NT2/D1 (cell line): ENCODE measurements around the gene OR13J1.

Experiments
- DNase-seq: peaks from one replicate; pipeline ENCODE4 v3.0.0-alpha.2; 2011; ENCODE audit warnings: low read depth, low spot score
- H3K27me3 ChIP-seq: 2 replicates; pipeline ENCODE4 v1.6.0; 2011; ENCODE audit warnings: mild to moderate bottlenecking; ENCODE audit not compliant: insufficient read length, insufficient read depth
- H3K36me3 ChIP-seq: 2 replicates; pipeline ENCODE4 v1.6.1; 2011; ENCODE audit warnings: mild to moderate bottlenecking, low read length, mixed read lengths; ENCODE audit not compliant: insufficient read depth, insufficient read length
- H3K4me1 ChIP-seq: 2 replicates; pipeline ENCODE4 v1.5.1; 2011; ENCODE audit not compliant: insufficient read depth, insufficient read length
- H3K4me3 ChIP-seq: 2 replicates; pipeline ENCODE4 v1.5.1; 2011; ENCODE audit warnings: low read depth; ENCODE audit not compliant: insufficient read length
- H3K9ac ChIP-seq: 2 replicates; pipeline ENCODE4 v1.6.0; 2011; ENCODE audit warnings: low read depth; ENCODE audit not compliant: insufficient read length
- H3K9me3 ChIP-seq: 2 replicates; pipeline ENCODE4 v1.5.1; 2011; ENCODE audit warnings: mild to moderate bottlenecking, low read length; ENCODE audit not compliant: insufficient read depth
- SUZ12 ChIP-seq: IDR thresholded peaks from 2 replicates; pipeline ENCODE4 v1.6.1; 2011; ENCODE audit not compliant: insufficient read length, insufficient read depth; ENCODE audit errors: extremely low read depth
- YY1 ChIP-seq: IDR thresholded peaks from 2 replicates; pipeline ENCODE4 v1.6.1; 2011; ENCODE audit not compliant: insufficient read length, insufficient read depth
- ZNF274 ChIP-seq: IDR thresholded peaks from 2 replicates; pipeline ENCODE4 v1.6.1; 2011; ENCODE audit warnings: mild to moderate bottlenecking, low read depth, low read length

The OR13J1 gene

GRCh38 chr9:35912791-35913400, 42.7 kb upstream of the OR13J1 start:
- Histone ChIP-seq H3K9me3 (no peaks in the 10 kb centered on the region), H3K9ac (no peak overlapping the region), H3K4me1 (peaks cover 28% of the 10 kb centered on the region), H3K36me3 (no peaks in the 10 kb centered on the region), H3K27me3 (no peaks in the 10 kb centered on the region), H3K4me3 (no peak overlapping the region)
- TF ChIP-seq YY1 (no peak), SUZ12 (no peak), ZNF274 (no peak)
- no peak for DNase-seq

- Histone ChIP-seq H3K36me3 (no peaks in the 10 kb centered on the region), H3K9me3 (no peaks in the 10 kb centered on the region), H3K27me3 (no peaks in the 10 kb centered on the region), H3K4me1 (peaks cover 34% of the 10 kb centered on the region), H3K4me3 (no peak overlapping the region), H3K9ac (no peak overlapping the region)
- DNase-seq, result no peak
- TF ChIP-seq YY1 (no peak), SUZ12 (no peak), ZNF274 (no peak)
These were observed 41.5 kb upstream of the OR13J1 start for GRCh38 chr9:35911690-35912089.

- no peak for DNase-seq
- Histone ChIP-seq H3K9ac (no peak overlapping the region), H3K27me3 (no peaks in the 10 kb centered on the region), H3K4me1 (peaks cover 37% of the 10 kb centered on the region), H3K4me3 (no peak overlapping the region), H3K9me3 (no peaks in the 10 kb centered on the region), H3K36me3 (no peaks in the 10 kb centered on the region)
- no peak for TF ChIP-seq YY1
- no peak for TF ChIP-seq SUZ12
- no peak for TF ChIP-seq ZNF274
These were observed 40.6 kb upstream of the OR13J1 start for GRCh38 chr9:35910613-35911359.

GRCh38 chr9:35909687-35910612, 39.7 kb upstream of the OR13J1 start:
- Histone ChIP-seq H3K9ac (peak overlapping the region; percentile 36), H3K4me1 (peaks cover 44% of the 10 kb centered on the region), H3K4me3 (no peak overlapping the region), H3K9me3 (no peaks in the 10 kb centered on the region), H3K27me3 (no peaks in the 10 kb centered on the region), H3K36me3 (no peaks in the 10 kb centered on the region)
- no peak for TF ChIP-seq ZNF274
- TF ChIP-seq SUZ12, result no peak
- TF ChIP-seq YY1, result no peak
- DNase-seq, result no peak

- no peaks in the 10 kb centered on the region for H3K9me3 ChIP-seq
- no peak for TF ChIP-seq ZNF274
- TF ChIP-seq YY1, result no peak
- H3K27me3 ChIP-seq, result no peaks in the 10 kb centered on the region
- no peak for DNase-seq
- H3K9ac ChIP-seq, result peak within 1 kb of the TSS; percentile 61
- no peaks in the 10 kb centered on the region for H3K36me3 ChIP-seq
- peaks cover 46% of the 10 kb centered on the region for H3K4me1 ChIP-seq
- H3K4me3 ChIP-seq, result peak within 1 kb of the TSS; percentile 6
These were observed 39.1 kb upstream of the OR13J1 start, which contains the start of gene SPAAR for GRCh38 chr9:35909274-35909673. Gene SPAAR (plus strand): TSS chr9:35909490. CDS start chr9:35910464, 974 bp downstream.

GRCh38 chr9:35908504-35909125, 38.4 kb upstream of the OR13J1 start:
- TF ChIP-seq SUZ12 (no peak), ZNF274 (no peak), YY1 (no peak)
- Histone ChIP-seq H3K4me3 (peak overlapping the region; percentile 6), H3K9me3 (no peaks in the 10 kb centered on the region), H3K9ac (peak overlapping the region; percentile 61), H3K27me3 (no peaks in the 10 kb centered on the region), H3K4me1 (peaks cover 44% of the 10 kb centered on the region), H3K36me3 (no peaks in the 10 kb centered on the region)
- no peak for DNase-seq
